ENCODE results near the gene NOL12. TPM values are rescaled to one million over a fixed set of nuclear protein-coding genes. Genes with fewer than 3 reads are reported as not detected.
"Not testable (repeated sequence)": the region's sequence is repeated elsewhere in the genome, so short reads cannot be mapped to it uniquely, and the experiment has no call there.

NOL12 gene
- total RNA-seq, 1 experiment from 2014 or later, result 42.2 TPM

DNA sequence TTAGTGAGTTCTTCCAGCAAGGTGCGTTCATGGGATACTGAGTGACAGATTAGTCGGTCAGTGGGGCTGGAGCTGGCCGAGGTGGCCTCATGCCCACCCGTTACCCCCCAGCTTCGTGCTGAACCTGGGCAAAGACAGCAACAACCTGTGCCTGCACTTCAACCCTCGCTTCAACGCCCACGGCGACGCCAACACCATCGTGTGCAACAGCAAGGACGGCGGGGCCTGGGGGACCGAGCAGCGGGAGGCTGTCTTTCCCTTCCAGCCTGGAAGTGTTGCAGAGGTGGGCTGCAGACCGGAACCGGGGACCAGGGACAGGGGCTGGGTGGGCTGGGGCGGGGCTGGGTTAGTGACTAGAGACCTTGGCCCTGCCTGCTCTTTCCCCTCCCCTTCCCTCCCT lies 7.8 kb upstream of the NOL12 start:
- DNase-seq (ENCODE audit: extremely low read depth, low read depth), result no peak

DNA sequence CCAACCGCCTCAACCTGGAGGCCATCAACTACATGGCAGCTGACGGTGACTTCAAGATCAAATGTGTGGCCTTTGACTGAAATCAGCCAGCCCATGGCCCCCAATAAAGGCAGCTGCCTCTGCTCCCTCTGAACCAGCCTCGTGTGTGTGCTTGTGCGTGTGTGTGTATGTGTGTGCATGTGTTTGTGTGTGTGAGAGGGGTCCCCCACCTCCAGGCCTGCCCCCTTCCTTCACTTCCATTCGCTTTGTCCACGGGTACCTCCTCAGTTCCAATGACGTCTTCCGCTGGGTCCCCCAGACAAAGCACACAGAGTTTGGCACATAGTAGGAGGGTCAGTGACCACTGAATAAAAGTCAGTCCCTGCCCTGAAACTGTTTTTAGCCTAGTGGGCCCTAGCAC lies 6.5 kb upstream of the NOL12 start:
- no peak for DNase-seq (ENCODE audit: extremely low read depth, low read depth)

GRCh38 chr22:37680191-37680851 lies 5.8 kb upstream of the NOL12 start:
- DNase-seq (ENCODE audit: extremely low read depth, low read depth), result no peak

GRCh38 chr22:37681001-37681424 lies 5.1 kb upstream of the NOL12 start:
- DNase-seq (ENCODE audit: extremely low read depth, low read depth), result no peak

DNA sequence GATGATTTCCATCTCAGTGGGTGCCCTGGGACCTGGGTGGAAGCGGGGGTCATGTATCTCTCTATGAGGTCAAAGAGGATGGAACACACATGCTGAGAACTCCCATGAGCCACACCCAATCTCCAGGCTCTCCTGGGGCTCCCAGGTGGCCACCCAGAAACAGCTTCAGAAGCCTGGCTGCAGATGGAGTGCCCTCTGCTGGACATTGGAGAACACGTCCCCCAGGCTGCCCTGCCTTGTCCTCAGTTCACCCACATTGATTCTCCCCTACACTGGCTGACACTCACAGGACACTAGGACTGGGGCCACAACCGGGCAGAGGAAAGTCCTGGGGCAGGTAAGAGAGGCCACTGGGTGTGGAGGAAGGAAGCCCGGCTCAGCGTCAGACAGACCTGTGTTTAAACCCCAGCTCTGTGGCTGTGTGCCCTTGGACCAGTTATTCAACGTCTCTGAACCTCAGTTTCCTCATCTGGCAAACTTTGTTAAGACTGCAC lies 4.5 kb upstream of the NOL12 start:
- peak; percentile 67 for DNase-seq (ENCODE audit: extremely low read depth, low read depth)

DNA sequence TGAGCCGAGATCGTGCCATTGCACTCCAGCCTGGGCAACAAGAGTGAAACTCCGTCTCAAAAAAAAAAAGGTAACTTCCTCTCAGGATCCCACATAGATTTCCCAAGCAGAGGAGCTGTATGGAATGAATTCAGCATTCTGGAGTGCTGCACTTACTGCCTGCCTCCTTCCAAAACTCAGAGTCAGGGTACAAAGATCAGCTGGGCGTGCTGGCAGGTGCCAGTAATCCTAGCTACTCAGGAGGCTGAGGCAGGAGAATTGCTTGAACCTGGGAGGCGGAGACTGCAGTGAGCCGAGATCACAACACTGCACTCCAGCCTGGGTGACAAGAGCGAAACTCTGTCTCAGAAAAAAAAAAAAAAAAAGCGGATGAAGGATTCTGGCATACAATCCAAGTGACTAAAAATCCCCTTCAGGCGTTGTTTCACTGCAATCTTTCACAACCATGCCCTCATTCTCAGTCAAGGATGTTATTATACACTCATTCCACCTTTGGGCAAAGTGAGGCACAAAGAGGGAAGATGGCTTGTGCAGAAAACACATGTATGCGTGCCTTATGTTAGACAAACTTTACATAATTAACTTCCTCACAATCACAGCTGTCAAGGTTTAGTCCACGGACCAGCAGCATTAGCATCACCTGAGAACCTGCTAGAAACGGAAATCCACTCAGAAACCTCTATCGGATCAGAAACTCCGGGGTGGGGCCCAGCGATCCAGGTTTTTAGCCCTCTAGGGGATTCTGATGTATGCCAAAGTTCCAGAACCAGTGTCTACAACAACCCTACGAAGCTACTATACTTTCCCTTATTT lies 1.1 kb upstream of the NOL12 start:
- DNase-seq (ENCODE audit: extremely low read depth, low read depth), result no peak

DNA sequence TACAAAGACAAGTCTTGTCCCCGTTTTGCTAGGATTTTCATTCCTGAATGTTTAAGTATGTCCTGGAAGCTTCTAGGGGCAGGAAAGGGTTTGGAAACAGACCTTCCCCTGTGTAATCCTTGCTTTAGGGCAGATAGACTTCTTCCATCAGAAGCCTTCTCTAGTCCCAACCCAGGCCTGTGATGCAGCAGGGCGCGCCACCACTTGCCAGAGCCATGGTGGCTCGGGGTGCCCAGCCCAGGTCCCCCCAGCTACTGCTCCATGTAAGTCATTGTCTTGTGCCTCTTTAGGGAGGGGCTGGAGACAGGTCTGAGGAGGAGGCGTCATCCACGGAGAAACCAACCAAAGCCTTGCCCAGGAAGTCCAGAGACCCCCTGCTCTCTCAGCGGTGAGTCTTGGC lies 4.3 kb downstream of the NOL12 start:
- no peak for DNase-seq (ENCODE audit: extremely low read depth, low read depth)

- no peak for DNase-seq (ENCODE audit: extremely low read depth, low read depth)
Measured at GRCh38 chr22:37690901-37691504, 4.9 kb downstream of the NOL12 start.

DNA sequence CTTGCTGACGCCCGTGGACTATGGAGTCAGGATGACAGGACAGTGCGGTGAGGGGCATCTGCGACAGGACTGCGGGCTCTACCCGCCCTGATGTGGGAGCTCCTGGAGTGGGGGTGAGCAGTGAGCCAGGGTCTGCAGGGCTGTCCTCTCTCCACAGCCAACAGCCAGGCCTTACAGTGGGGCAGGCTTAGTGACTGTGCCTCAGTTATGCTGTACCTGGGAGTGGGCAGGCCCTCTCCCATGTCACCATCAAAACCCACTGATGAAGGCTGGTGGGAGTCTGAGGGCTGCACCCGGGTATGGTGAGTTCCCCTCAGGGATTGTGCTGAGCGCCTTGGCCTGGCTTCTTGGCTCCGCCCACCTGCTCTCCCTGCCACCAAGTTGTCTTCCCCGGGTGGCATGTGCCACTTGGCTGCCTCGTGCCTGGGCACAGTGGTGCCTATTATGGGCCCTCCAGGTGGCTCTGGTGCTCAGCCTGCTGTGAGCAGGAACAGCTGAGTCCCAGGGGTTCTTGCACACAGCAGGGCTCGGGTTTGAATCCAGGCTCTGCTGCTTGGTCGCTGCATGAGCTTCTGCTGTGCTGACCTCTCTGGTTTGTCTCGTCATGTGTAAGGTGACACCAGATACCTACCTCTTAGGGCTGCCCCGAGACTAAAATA lies 6.6 kb downstream of the NOL12 start:
- no peak for DNase-seq (ENCODE audit: extremely low read depth, low read depth)

DNA sequence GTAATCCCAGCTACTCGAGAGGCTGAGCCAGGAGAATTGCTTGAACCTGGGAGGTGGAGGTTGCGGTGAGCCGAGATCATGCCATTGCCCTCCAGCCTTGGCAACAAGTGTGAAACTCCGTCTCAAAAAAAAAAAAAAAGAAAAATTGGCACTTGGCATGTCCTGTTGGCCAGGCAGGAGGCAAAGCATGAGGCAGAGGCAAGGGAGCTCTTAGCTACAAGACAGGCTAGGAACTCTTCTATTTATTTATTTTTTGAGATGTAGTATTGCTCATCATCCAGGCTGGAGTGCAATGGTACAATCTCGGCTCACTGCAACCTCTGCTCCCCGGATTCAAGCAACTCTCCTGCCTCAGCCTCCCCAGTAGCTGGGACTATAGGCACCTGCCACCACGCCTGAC lies 8.0 kb downstream of the NOL12 start:
- DNase-seq (ENCODE audit: extremely low read depth, low read depth), result not testable (repeated sequence)

DNA sequence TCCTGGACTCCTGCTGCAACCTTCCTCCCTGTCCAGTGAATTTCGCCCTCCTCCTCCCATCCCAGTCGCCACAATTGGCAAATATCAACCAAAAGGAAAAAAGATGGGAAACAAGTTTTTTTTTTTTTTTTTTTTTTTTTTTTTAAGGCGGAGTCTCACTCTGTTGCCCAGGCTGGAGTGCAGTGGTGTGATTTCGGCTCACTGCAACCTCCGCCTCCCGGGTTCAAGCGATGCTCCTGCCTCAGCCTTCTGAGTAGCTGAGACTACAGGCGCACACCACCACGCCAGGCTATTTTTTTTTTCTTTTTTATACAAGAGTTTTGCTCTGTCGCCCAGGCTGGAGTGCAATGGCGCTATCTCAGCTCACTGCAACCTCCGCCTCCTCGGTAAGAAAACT lies 10.1 kb downstream of the NOL12 start:
- not testable (repeated sequence) for DNase-seq (ENCODE audit: extremely low read depth, low read depth)

GRCh38 chr22:37696657-37697537 lies 10.8 kb downstream of the NOL12 start, which contains the start of gene TRIOBP:
Gene TRIOBP (plus strand): TSS chr22:37697048. CDS start chr22:37701366, 4,318 bp downstream.
- peak; percentile 93 for DNase-seq (ENCODE audit: extremely low read depth, low read depth)

GRCh38 chr22:37697538-37697835 lies 11.3 kb downstream of the NOL12 start:
- DNase-seq (ENCODE audit: extremely low read depth, low read depth), result no peak

GRCh38 chr22:37701141-37701786 lies 15.1 kb downstream of the NOL12 start:
- DNase-seq (ENCODE audit: extremely low read depth, low read depth), result no peak

GRCh38 chr22:37703906-37704305 lies 17.8 kb downstream of the NOL12 start:
- no peak for DNase-seq (ENCODE audit: extremely low read depth, low read depth)

- no peak for DNase-seq (ENCODE audit: extremely low read depth, low read depth)
Measured at GRCh38 chr22:37704645-37705044, 18.5 kb downstream of the NOL12 start.

GRCh38 chr22:37705205-37705604 lies 19.1 kb downstream of the NOL12 start:
- no peak for DNase-seq (ENCODE audit: extremely low read depth, low read depth)

- DNase-seq (ENCODE audit: extremely low read depth, low read depth), result no peak
Measured at GRCh38 chr22:37708580-37709444, 22.7 kb downstream of the NOL12 start.

GRCh38 chr22:37709445-37709765 lies 23.3 kb downstream of the NOL12 start:
- no peak for DNase-seq (ENCODE audit: extremely low read depth, low read depth)

All from NCI-H460 (cell line).